HEK293T (cell line): ENCODE results near the gene PTPRD.

Source experiments
- CTCF ChIA-PET: fragments of 350-600 bp; formaldehyde crosslinking; extraction: SDS; loops from one replicate; lab custom pipeline; 2021; ENCODE audit warnings: antibody characterized with exemption, inconsistent platforms; lab: Yijun Ruan, JAX
- POLR2A ChIA-PET: fragments of 350-600 bp; formaldehyde crosslinking; extraction: SDS; loops from one replicate; lab custom pipeline; 2020; ENCODE audit warnings: antibody characterized with exemption, inconsistent platforms; lab: Yijun Ruan, JAX
- DNase-seq: peaks from one replicate; pipeline ENCODE4 v3.0.0; 2012; ENCODE audit warnings: mixed read lengths; ENCODE audit errors: extremely low spot score
- ARNT ChIP-seq: fragments of 450-650 bp; IDR thresholded peaks from 2 replicates; pipeline ENCODE4 v1.6.1; 2017; ENCODE audit warnings: mild to moderate bottlenecking
- BHLHE40 ChIP-seq: fragments of 450-650 bp; IDR thresholded peaks from 2 replicates; pipeline ENCODE4 v1.6.1; 2016; ENCODE audit warnings: mild to moderate bottlenecking, moderate library complexity, borderline replicate concordance
- CTBP1 ChIP-seq: fragments of 450-650 bp; IDR thresholded peaks from 2 replicates; pipeline ENCODE4 v1.6.1; 2016; ENCODE audit warnings: borderline replicate concordance
- ELF4 ChIP-seq: fragments of 450-650 bp; IDR thresholded peaks from 2 replicates; pipeline ENCODE4 v1.6.1; 2017; ENCODE audit warnings: antibody characterized with exemption
- FOXA1 ChIP-seq: fragments of 450-650 bp; IDR thresholded peaks from 2 replicates; pipeline ENCODE4 v1.6.1; 2016; ENCODE audit warnings: mild to moderate bottlenecking
- FOXK2 ChIP-seq: fragments of 450-650 bp; IDR thresholded peaks from 2 replicates; pipeline ENCODE4 v1.6.1; 2016; ENCODE audit warnings: mild to moderate bottlenecking
- FOXM1 ChIP-seq: fragments of 450-650 bp; IDR thresholded peaks from 2 replicates; pipeline ENCODE4 v1.6.1; 2017; ENCODE audit warnings: mild to moderate bottlenecking, borderline replicate concordance
- HDGF ChIP-seq: fragments of 450-650 bp; IDR thresholded peaks from 2 replicates; pipeline ENCODE4 v1.6.1; 2017; ENCODE audit warnings: antibody characterized with exemption, borderline replicate concordance
- L3MBTL2 ChIP-seq: fragments of 450-650 bp; conservative IDR thresholded peaks from 2 replicates; pipeline ENCODE4 v1.6.1; 2016; ENCODE audit warnings: mild to moderate bottlenecking
- LEF1 ChIP-seq: fragments of 450-650 bp; IDR thresholded peaks from 2 replicates; pipeline ENCODE4 v1.6.1; 2017; ENCODE audit warnings: mild to moderate bottlenecking, borderline replicate concordance
- NFRKB ChIP-seq: fragments of 450-650 bp; IDR thresholded peaks from 2 replicates; pipeline ENCODE4 v1.6.1; 2016; ENCODE audit warnings: mild to moderate bottlenecking, moderate library complexity
- PKNOX1 ChIP-seq: fragments of 450-650 bp; IDR thresholded peaks from 2 replicates; pipeline ENCODE4 v1.6.1; 2016
- SP1 ChIP-seq: fragments of 450-650 bp; IDR thresholded peaks from 2 replicates; pipeline ENCODE4 v1.6.1; 2017
- SUZ12 ChIP-seq: fragments of 450-650 bp; IDR thresholded peaks from 2 replicates; pipeline ENCODE4 v1.6.1; 2016; ENCODE audit warnings: mild to moderate bottlenecking
- TARDBP ChIP-seq: fragments of 450-650 bp; IDR thresholded peaks from 2 replicates; pipeline ENCODE4 v1.6.1; 2016
- ZNF384 ChIP-seq: fragments of 450-650 bp; IDR thresholded peaks from 2 replicates; pipeline ENCODE4 v1.6.1; 2016

Gene PTPRD

GRCh38 chr9:8531826-8532415 is 2080.9 kb downstream of the PTPRD start:
- ChIA-PET CTCF (no interaction called here), POLR2A (no interaction called here)
- TF ChIP-seq ZNF384 (no peak), SUZ12 (no peak), CTBP1 (no peak), ARNT (no peak), ELF4 (no peak), TARDBP (no peak), LEF1 (no peak), BHLHE40 (no peak), HDGF (no peak), SP1 (no peak), FOXM1 (no peak), PKNOX1 (no peak), NFRKB (no peak), L3MBTL2 (no peak)
- DNase-seq = no peak

DNA sequence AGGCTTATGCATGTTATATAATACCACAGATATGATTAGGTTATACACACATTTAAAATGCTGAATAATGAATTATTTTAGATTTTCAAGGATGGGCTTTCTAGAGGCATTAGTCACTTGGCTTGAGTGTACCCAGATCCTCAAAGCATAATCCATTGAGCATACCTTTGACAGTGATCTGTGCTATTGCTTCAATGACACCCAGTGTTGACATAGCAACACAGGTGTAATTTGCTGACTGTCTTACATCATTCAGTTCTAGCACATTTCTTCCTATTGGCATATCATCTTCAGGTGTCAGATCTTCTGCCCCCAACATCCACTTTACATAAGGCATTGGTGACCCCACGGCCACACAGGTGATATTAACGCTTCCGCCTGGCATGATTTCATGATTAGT is 2091.7 kb downstream of the PTPRD start:
- no peak for DNase-seq

DNA sequence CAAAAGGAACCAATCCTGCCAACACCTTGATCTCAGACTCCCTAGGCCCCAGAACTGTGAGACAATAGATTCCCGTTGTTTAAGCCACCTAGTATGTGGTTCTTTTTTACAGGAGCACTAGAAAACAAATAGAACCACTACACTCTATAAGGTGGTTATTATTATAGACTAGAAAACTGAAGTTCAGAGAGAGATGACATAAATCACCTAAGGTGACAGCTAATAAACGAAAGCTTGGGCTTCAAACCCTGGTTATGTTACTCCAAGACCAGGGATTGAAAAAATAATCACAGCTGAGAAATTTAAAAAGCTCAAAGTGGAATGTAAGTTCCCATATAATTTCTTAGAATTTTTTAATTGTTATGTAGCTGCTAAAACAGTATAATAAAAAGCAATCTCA is 2097.1 kb downstream of the PTPRD start:
- POLR2A ChIA-PET = no interaction called here
- TF ChIP-seq L3MBTL2 (no peak), PKNOX1 (no peak), ELF4 (no peak), BHLHE40 (no peak)
- DNase-seq = no peak
- CTCF ChIA-PET = no interaction called here

More for the DNA sequence above, 2091.7 kb downstream of the PTPRD start:
- CTCF ChIA-PET = no interaction called here
- POLR2A ChIA-PET = no interaction called here
- TF ChIP-seq ELF4 (no peak), FOXK2 (no peak), ZNF384 (no peak), ARNT (no peak), LEF1 (no peak), HDGF (no peak)

GRCh38 chr9:8514760-8515159 is 2098.0 kb downstream of the PTPRD start:
- DNase-seq = no peak
- TF ChIP-seq ELF4 (no peak), FOXK2 (no peak), LEF1 (no peak), PKNOX1 (no peak), ZNF384 (no peak), CTBP1 (no peak), SP1 (no peak), NFRKB (no peak), L3MBTL2 (no peak), BHLHE40 (no peak), HDGF (no peak), FOXA1 (no peak), SUZ12 (no peak), FOXM1 (no peak), TARDBP (no peak), ARNT (no peak)
- POLR2A ChIA-PET = no interaction called here
- CTCF ChIA-PET = no interaction called here

DNA sequence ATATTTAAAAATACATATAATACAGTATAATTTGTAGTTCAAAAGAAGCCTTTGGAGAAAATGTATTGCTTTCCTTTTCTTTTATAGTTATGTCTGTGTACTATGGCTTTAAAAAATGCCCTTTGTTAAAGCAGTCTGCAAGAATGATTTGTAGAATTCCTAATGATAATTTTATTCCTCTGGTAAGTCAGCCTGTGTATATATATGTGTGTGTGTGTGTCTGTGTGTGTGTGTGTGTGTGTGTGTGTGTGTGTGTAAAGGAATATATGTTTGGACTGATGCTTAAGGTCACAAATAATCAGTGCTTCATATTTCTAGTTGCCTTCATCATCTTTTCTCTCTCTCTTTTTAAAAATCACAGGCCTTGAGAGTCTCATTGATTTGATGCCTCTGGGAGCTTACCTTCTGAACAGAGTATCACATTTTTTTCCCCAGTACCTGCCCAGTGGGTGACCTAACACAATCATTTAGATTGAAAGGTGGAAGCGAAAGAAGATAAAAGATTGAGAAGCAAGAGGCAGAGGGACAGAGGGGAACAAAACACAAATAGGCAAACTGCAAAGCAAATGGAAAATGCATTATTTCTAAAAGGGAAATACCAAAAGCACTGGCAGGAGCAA is 2104.0 kb downstream of the PTPRD start:
- no peak for TF ChIP-seq ELF4
- no peak for TF ChIP-seq TARDBP
- no peak for TF ChIP-seq FOXA1
- TF ChIP-seq FOXK2 = no peak
- TF ChIP-seq ZNF384 = no peak
- no peak for TF ChIP-seq HDGF
- TF ChIP-seq CTBP1 = no peak
- no peak for TF ChIP-seq L3MBTL2
- TF ChIP-seq SUZ12 = no peak
- no peak for TF ChIP-seq BHLHE40
- no peak for DNase-seq
- POLR2A ChIA-PET = no interaction called here
- CTCF ChIA-PET = no interaction called here

DNA sequence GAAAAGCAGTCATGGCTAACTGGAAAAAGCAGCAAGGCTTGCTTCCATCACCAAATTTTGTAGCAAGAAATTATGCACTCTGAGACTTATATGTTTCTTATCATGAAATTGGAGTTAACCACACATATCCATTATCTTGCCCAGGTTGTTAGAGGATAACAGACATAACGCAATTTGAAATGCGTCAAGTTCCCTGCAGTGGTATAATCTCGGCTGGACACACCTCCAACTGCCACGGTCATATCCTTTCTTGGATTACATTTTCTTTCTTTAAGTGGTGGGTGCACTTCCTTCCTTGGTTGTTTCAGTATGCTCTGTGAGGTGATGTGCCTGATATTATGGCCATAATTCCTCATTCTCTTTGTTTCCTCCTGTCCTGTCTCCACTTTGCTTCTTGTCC is 2118.2 kb downstream of the PTPRD start:
- CTCF ChIA-PET = no interaction called here
- DNase-seq = no peak
- POLR2A ChIA-PET = no interaction called here
- no peak for TF ChIP-seq PKNOX1
- no peak for TF ChIP-seq L3MBTL2
